HG03354 (cell line): ENCODE data around the gene CHD3.

ENCODE experiments used
- ATAC-seq: cut with Tn5 transposase; IDR thresholded peaks from one replicate; pipeline ENCODE4 v1.9.1; 2021; ENCODE audit warnings: mild to moderate bottlenecking; ENCODE audit not compliant: unreplicated experiment, poor library complexity, severe bottlenecking

Gene CHD3

GRCh38 chr17:7888184-7888920 lies at the start of gene CHD3:
Gene CHD3, plus strand, starts transcription at chr17:7888789. Its CDS starts 212 bp downstream, at chr17:7889001.
- no peak for ATAC-seq

GRCh38 chr17:7839190-7839875 lies 49.3 kb upstream of the CHD3 start:
- ATAC-seq = no peak

DNA sequence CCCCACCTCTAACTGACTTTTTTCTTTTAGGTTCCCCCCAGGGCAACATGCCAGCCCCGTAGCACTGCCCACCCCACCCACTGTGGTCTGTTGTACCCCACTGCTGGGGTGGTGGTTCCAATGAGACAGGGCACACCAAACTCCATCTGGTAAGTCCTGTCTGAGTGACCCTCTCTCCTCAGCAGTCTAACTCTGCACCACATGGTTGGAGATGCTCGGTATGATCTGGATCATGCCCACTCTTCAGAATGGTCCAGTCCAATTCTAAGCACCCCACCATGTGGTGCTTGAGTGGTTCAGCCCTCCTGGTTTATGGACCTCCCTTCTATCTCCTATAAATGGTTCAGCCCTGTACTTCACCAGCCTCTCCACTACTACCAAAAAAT lies 48.7 kb upstream of the CHD3 start:
- no peak for ATAC-seq

DNA sequence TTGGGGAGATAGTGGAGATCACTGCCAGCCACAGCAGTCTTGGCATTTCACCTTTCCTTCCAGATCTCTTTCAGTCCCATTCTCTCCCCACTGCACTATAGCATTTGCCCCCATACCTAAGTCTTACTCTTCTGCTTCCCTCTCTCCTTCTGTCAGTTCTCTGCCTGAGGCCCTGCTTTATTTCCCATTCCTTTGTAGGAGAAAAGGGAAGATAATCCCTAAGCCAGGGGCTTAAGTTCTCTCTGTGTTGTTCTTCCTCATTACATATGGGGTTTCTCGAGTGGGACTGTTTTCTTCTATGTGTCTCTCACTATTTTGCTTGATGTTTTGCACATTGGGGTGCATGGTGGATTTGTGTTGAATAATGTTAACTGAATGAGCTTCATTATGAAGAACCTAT lies 48.1 kb upstream of the CHD3 start:
- ATAC-seq = no peak

DNA sequence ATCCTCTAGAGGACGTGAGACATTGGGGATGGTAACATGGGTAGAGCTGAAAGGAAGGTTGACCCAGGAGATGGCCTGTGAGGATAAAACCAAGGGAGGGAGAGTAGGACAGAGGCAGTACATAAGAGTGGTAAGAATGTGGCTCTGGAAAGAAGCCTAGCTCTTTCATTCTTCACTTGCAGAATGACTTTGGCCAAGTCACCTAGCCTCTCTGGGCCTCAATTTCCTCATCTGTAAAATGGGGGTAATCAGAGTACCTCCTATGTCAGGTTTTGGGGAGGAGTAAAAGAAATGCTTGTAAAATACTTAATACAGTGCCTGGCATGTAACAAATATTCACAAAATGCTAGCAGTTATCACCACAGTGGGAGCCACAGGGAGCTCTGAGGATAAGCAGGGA lies 47.7 kb upstream of the CHD3 start:
- no peak for ATAC-seq

- ATAC-seq = no peak
Measured at GRCh38 chr17:7841396-7841914, 47.1 kb upstream of the CHD3 start.

DNA sequence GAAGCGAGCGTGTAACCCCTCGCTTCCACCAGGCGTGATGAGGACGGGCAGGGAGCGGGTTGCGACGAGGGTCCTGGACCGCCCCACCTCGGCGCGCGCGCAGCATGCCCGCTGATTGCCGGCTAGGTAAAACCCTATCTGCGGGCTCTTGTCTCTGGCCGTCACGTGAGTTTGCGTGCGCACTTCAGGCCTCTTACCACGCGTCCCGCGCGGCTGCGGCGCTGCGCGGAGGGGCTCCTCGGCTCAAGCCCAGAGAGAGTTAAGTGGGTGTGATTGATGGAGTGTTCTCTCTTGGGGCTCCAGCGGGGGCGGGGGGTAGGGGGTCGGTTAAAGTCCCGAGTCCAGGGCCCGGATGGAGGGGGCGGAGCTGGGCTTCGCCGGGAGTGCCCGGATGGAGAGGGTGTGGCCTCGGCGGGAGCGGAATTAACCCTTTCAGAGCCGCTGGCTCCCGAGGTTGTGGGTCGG lies 46.6 kb upstream of the CHD3 start:
- no peak for ATAC-seq

DNA sequence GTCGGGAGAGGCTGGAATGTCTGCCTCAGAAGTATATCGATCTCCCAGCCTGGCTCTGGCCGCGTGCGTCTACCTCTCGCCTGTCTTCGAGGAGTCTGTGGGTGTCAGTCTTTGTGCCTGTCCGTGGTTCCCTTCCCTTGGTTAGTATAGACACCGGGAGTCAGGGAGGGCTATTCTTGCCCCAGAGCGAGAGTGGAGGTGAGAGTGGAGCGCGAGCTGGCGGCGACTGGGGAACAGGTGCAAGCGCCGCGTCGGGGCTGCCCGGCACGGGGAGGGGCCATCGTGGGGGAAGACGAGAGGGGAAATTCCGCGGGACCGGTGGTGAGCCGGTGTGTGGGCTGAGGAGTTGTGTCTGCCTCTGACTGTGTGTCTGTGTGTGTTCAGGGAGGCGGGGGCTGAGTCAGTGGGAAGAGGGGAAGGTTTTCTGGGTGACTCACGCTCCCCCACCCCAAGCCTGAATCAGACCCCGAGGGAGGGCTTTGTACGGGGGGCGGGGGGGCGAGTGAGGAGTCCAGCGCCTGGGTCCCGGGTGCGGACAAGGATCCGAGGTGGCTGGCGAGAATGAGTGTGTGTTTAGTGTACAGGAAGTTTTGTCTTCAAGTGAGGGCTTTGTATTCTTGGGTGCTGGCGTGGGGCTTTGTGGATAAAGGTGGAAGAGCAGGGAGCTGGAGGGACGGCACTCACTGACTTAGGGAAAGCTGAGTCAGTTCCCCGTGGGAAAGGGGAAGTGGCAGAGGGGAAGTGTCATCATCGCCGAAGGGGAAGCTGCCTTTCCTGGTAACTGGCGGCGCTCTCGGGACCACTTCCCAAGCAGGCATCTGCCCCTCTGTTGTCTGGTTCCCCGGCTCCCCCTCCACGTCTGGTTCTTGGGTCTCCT lies 46.0 kb upstream of the CHD3 start:
- peak; percentile 0 for ATAC-seq

DNA sequence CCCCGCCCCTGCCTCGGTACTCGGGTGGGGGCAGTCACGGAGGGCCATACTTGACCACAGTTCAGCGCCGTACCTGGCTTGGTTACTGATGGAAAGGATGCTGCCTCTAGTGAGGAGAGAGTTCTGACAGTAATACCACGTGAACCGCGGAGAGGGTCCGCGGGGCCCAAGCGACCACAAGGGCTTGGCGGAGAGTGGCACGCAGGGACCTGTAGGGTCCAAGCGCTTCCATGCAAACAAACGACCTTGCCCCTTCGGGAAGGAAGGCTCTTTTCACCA lies 45.4 kb upstream of the CHD3 start:
- ATAC-seq = peak; percentile 0

DNA sequence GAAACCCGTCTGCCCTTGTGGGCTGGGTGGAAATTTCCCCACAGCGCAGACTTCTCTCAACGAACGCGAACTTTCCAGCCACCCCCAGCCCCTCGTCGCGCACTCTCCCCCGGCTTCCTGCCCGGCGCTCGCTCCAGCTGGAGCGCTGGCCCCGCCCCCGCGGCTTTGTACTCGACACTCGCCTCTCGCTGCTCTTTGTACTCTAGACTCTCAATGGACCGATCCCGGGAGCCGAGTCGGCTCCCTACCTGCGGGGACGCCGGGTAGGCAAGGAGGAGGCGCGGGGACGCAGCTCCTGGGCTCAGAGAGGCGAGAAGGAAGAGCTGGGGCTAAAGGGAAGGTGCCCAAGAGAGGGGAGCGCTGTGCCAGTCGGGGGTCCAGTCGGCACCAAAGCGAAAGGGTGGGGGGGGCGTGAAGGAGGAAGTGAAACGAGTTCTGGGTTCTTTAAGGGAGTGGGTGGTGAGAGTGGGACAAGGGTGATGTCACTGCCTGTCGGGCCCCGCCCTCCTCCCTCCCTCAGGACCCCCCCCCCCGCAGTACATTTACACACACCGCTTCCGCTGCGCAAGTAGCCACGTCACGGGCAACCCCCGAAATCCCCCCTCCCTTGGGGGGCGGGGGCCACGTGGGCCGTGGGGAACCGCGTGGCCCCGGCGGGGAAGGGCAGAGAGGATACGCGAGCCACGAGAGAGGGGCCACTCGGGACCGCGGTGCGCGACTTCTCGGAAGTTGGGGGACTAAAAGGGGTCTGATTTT lies 44.9 kb upstream of the CHD3 start:
- peak; percentile 30 for ATAC-seq

GRCh38 chr17:7844292-7845154 lies 44.1 kb upstream of the CHD3 start:
- ATAC-seq = peak; percentile 48

DNA sequence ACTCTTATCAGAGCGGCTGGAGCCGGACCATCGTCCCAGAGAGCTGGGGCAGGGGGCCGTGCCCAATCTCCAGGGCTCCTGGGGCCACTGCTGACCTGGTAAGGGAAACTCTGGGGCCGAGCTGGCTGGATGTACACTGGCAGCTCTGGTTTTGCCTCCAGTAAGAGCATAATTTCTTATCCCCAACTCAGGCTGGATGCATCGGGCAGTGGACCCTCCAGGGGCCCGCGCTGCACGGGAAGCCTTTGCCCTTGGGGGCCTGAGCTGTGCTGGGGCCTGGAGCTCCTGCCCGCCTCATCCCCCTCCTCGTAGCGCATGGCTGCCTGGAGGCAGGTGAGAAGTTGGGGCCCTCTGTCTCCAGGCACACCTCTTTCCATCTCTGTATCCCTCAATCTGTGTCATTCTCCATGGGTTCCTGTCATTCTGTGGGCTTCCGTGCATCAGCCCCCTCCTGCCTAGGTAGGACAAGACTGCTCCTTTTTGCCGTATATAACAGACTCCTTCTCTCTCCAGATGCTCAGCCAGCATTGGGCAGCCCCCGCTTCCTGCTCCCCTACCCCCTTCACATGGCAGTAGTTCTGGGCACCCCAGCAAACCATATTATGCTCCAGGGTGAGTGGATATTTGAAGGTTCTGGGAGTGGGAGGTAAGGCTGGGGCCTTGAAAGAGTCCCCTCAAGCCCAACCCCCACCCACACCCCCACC lies 43.1 kb upstream of the CHD3 start:
- no peak for ATAC-seq

DNA sequence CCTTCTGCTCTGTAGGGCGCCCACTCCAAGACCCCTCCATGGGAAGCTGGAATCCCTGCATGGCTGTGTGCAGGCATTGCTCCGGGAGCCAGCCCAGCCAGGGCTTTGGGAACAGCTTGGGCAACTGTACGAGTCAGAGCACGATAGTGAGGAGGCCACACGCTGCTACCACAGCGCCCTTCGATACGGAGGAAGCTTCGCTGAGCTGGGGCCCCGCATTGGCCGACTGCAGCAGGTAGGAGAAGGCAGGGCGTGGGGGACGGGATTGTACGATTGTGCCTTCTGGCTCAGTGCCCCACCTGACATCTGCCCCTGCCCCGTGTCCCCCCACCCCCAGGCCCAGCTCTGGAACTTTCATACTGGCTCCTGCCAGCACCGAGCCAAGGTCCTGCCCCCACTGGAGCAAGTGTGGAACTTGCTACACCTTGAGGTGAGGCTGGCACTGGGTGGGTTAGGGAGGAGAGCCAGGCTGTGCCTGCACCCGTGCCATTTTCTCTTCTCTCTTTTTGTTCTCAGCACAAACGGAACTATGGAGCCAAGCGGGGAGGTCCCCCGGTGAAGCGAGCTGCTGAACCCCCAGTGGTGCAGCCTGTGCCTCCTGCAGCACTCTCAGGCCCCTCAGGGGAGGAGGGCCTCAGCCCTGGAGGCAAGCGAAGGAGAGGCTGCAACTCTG lies 42.4 kb upstream of the CHD3 start:
- no peak for ATAC-seq

GRCh38 chr17:7846765-7847661 lies 41.6 kb upstream of the CHD3 start:
- ATAC-seq = no peak

DNA sequence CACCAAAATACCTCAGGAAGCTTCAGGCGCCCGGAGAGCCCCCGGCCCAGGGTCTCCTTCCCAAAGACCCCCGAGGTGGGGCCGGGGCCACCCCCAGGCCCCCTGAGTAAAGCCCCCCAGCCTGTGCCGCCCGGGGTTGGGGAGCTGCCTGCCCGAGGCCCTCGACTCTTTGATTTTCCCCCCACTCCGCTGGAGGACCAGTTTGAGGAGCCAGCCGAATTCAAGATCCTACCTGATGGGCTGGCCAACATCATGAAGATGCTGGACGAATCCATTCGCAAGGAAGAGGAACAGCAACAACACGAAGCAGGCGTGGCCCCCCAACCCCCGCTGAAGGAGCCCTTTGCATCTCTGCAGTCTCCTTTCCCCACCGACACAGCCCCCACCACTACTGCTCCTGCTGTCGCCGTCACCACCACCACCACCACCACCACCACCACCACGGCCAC lies 40.4 kb upstream of the CHD3 start:
- ATAC-seq = no peak

DNA sequence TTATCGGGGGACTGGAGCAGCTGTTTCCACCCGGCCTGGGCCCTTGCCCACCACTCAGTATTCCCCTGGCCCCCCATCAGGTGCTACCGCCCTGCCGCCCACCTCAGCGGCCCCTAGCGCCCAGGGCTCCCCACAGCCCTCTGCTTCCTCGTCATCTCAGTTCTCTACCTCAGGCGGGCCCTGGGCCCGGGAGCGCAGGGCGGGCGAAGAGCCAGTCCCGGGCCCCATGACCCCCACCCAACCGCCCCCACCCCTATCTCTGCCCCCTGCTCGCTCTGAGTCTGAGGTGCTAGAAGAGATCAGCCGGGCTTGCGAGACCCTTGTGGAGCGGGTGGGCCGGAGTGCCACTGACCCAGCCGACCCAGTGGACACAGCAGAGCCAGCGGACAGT lies 39.9 kb upstream of the CHD3 start:
- ATAC-seq = no peak
